WI38 (cell line): Measurements from ENCODE around the gene CTAGE15.
"Not testable (repeated sequence)": the region's sequence is repeated elsewhere in the genome, so short reads cannot be mapped to it uniquely, and the experiment has no call there.

Experiments used
- H3K4me3 ChIP-seq: 2 replicates; pipeline ENCODE4 v1.5.1; 2011; ENCODE audit warnings: low read depth, mild to moderate bottlenecking, control low read depth, low read length

Gene CTAGE15

GRCh38 chr7:143622130-143622529, 50.5 kb downstream of the CTAGE15 start:
- not testable (repeated sequence) for H3K4me3 ChIP-seq
